DND-41 (cell line): ENCODE results near the gene SCNN1A.

ENCODE experiments used
- ATAC-seq: fragments of 200-7000 bp; cut with Tn5 transposase; 3 replicates; pipeline ENCODE4 v1.9.1; 2021; ENCODE audit warnings: low read depth; ENCODE audit not compliant: insufficient read depth
- DNase-seq: peaks from one replicate; pipeline ENCODE4 v3.0.0-alpha.2; 2020
- H2AFZ ChIP-seq: 2 replicates; pipeline ENCODE4 v1.6.0; 2012; ENCODE audit warnings: low read depth, low read length
- H3K27ac ChIP-seq: 2 replicates; pipeline ENCODE4 v1.5.1; 2012; ENCODE audit warnings: low read length, inconsistent platforms
- H3K27me3 ChIP-seq: fragments of 200-600 bp; sonication (generic); 2 replicates; pipeline ENCODE4 v1.6.0; 2012; ENCODE audit warnings: low read length, mild to moderate bottlenecking, inconsistent platforms; ENCODE audit not compliant: insufficient read depth, poor library complexity
- H3K36me3 ChIP-seq: 2 replicates; pipeline ENCODE4 v1.5.1; 2012; ENCODE audit warnings: low read length, inconsistent platforms; ENCODE audit not compliant: insufficient read depth
- H3K4me1 ChIP-seq: 2 replicates; pipeline ENCODE4 v1.5.1; 2012; ENCODE audit warnings: mild to moderate bottlenecking, low read length; ENCODE audit not compliant: insufficient read depth
- H3K4me2 ChIP-seq: 2 replicates; pipeline ENCODE4 v1.6.0; 2012; ENCODE audit warnings: mild to moderate bottlenecking, moderate library complexity, low read length, inconsistent platforms; ENCODE audit not compliant: insufficient read depth
- H3K4me3 ChIP-seq, 2 experiments: fragments of 200-600 bp in 1 of 2; shearing (Covaris generic) in 1 of 2; 2 replicates each; pipeline ENCODE4 v1.5.1; 2012 to 2016; ENCODE audit warnings: inconsistent platforms in 2 of 2, low read length in 2 of 2, mild to moderate bottlenecking in 2 of 2, low read depth in 1 of 2, moderate library complexity in 1 of 2
- H3K79me2 ChIP-seq: 2 replicates; pipeline ENCODE4 v1.6.0; 2012; ENCODE audit warnings: low read length, inconsistent platforms; ENCODE audit not compliant: insufficient read depth
- H3K9ac ChIP-seq: 2 replicates; pipeline ENCODE4 v1.6.0; 2012; ENCODE audit warnings: low read depth, mild to moderate bottlenecking, inconsistent platforms, low read length, moderate library complexity
- H3K9me3 ChIP-seq: 2 replicates; pipeline ENCODE4 v1.5.1; 2012; ENCODE audit warnings: low read length, moderate library complexity, mild to moderate bottlenecking, inconsistent platforms; ENCODE audit not compliant: insufficient read depth, severe bottlenecking
- H4K20me1 ChIP-seq: 2 replicates; pipeline ENCODE4 v1.6.0; 2012; ENCODE audit warnings: low read length; ENCODE audit not compliant: insufficient read depth
- CTCF ChIP-seq: IDR thresholded peaks from 2 replicates; pipeline ENCODE4 v1.5.1; 2012; ENCODE audit warnings: borderline replicate concordance, low read length, moderate library complexity, mild to moderate bottlenecking; ENCODE audit not compliant: poor library complexity, severe bottlenecking; ENCODE audit errors: extremely low read depth
- EZH2 ChIP-seq: IDR thresholded peaks from 3 replicates; pipeline ENCODE4 v1.6.1; 2012; ENCODE audit warnings: borderline replicate concordance, low read depth, mild to moderate bottlenecking, moderate library complexity, low read length, inconsistent platforms; ENCODE audit not compliant: severe bottlenecking

SCNN1A gene

GRCh38 chr12:6303071-6303470 is 72.3 kb downstream of the SCNN1A start:
- Histone ChIP-seq H3K79me2 (no peaks in the 10 kb centered on the region), H3K4me1 (no peaks in the 10 kb centered on the region), H3K27ac (no peak overlapping the region), H3K9me3 (no peaks in the 10 kb centered on the region), H2AFZ (no peak overlapping the region), H3K4me2 (no peak overlapping the region), H3K4me3 (no peak overlapping the region), H3K27me3 (peaks cover 15% of the 10 kb centered on the region), H3K9ac (no peak overlapping the region), H4K20me1 (peaks cover 2% of the 10 kb centered on the region; the same call in 1 of the 2 replicates), H3K36me3 (no peaks in the 10 kb centered on the region)
- TF ChIP-seq CTCF (no peak), EZH2 (no peak)
- no peak for DNase-seq
- ATAC-seq, result no peak

GRCh38 chr12:6302621-6303020 is 72.7 kb downstream of the SCNN1A start:
- Histone ChIP-seq H3K79me2 (no peaks in the 10 kb centered on the region), H3K4me3 (no peak overlapping the region), H3K4me1 (no peaks in the 10 kb centered on the region), H3K4me2 (no peak overlapping the region), H3K36me3 (no peaks in the 10 kb centered on the region), H3K27me3 (peaks cover 15% of the 10 kb centered on the region), H3K9me3 (no peaks in the 10 kb centered on the region), H4K20me1 (peaks cover 2% of the 10 kb centered on the region; the same call in 1 of the 2 replicates), H3K27ac (no peak overlapping the region), H2AFZ (no peak overlapping the region), H3K9ac (no peak overlapping the region)
- TF ChIP-seq CTCF (no peak), EZH2 (no peak)
- DNase-seq, result no peak
- no peak for ATAC-seq

- TF ChIP-seq EZH2, result no peak
- TF ChIP-seq CTCF, result no peak
- Histone ChIP-seq H2AFZ (no peak overlapping the region), H3K4me2 (no peak overlapping the region), H3K4me3 (no peak overlapping the region), H3K4me1 (no peaks in the 10 kb centered on the region), H3K27ac (no peak overlapping the region), H4K20me1 (peaks cover 2% of the 10 kb centered on the region; the same call in 1 of the 2 replicates), H3K9ac (no peak overlapping the region), H3K79me2 (no peaks in the 10 kb centered on the region), H3K36me3 (no peaks in the 10 kb centered on the region), H3K27me3 (peaks cover 8% of the 10 kb centered on the region), H3K9me3 (no peaks in the 10 kb centered on the region)
- DNase-seq, result no peak
- ATAC-seq, result no peak
Measured at GRCh38 chr12:6301721-6302120, 73.6 kb downstream of the SCNN1A start.

- H3K36me3 ChIP-seq, result no peaks in the 10 kb centered on the region
- H3K9me3 ChIP-seq, result no peaks in the 10 kb centered on the region
- ATAC-seq (no peak), DNase-seq (no peak)
- TF ChIP-seq CTCF (no peak), EZH2 (no peak)
- no peaks in the 10 kb centered on the region for H4K20me1 ChIP-seq
- no peak overlapping the region for H3K27ac ChIP-seq
- H2AFZ ChIP-seq, result no peak overlapping the region
- no peak overlapping the region for H3K4me3 ChIP-seq
- no peaks in the 10 kb centered on the region for H3K79me2 ChIP-seq
- H3K4me2 ChIP-seq, result no peak overlapping the region
- peaks cover 5% of the 10 kb centered on the region for H3K27me3 ChIP-seq
- H3K9ac ChIP-seq, result no peak overlapping the region
- no peaks in the 10 kb centered on the region for H3K4me1 ChIP-seq
Measured at GRCh38 chr12:6297170-6297569, 78.2 kb downstream of the SCNN1A start.
